GM21786 (cell line): ENCODE results near the gene MEX3C.

Source experiments
- ATAC-seq: cut with Tn5 transposase; IDR thresholded peaks from one replicate; pipeline ENCODE4 v1.9.1; 2021; ENCODE audit not compliant: unreplicated experiment

MEX3C gene

GRCh38 chr18:51192026-51192425 lies 5.5 kb downstream of the MEX3C start:
- ATAC-seq, result no peak

- no peak for ATAC-seq
Measured at GRCh38 chr18:51191128-51191717, 6.3 kb downstream of the MEX3C start.

- ATAC-seq, result no peak
Measured at GRCh38 chr18:51190000-51190399, 7.5 kb downstream of the MEX3C start.

- peak; percentile 37 for ATAC-seq
Measured at GRCh38 chr18:51188024-51188701, 9.3 kb downstream of the MEX3C start.

- no peak for ATAC-seq
Measured at GRCh38 chr18:51185075-51185474, 12.4 kb downstream of the MEX3C start.

- no peak for ATAC-seq
Measured at GRCh38 chr18:51184091-51184457, 13.4 kb downstream of the MEX3C start.

GRCh38 chr18:51183372-51184090 lies 13.9 kb downstream of the MEX3C start:
- ATAC-seq, result no peak

GRCh38 chr18:51182824-51183223 lies 14.7 kb downstream of the MEX3C start:
- ATAC-seq, result no peak

GRCh38 chr18:51171625-51172259 lies 25.7 kb downstream of the MEX3C start:
- ATAC-seq, result no peak

GRCh38 chr18:51171223-51171622 lies 26.3 kb downstream of the MEX3C start:
- ATAC-seq, result peak; percentile 55

- ATAC-seq, result no peak
Measured at GRCh38 chr18:51170664-51171063, 26.8 kb downstream of the MEX3C start.

GRCh38 chr18:51169731-51170130 lies 27.8 kb downstream of the MEX3C start:
- no peak for ATAC-seq

- peak; percentile 34 for ATAC-seq
Measured at GRCh38 chr18:51168960-51169662, 28.4 kb downstream of the MEX3C start.

GRCh38 chr18:51168026-51168742 lies 29.3 kb downstream of the MEX3C start:
- ATAC-seq, result no peak

GRCh38 chr18:51165296-51165695 lies 32.2 kb downstream of the MEX3C start:
- no peak for ATAC-seq

- ATAC-seq, result no peak
Measured at GRCh38 chr18:51164761-51165281, 32.7 kb downstream of the MEX3C start.

- ATAC-seq, result no peak
Measured at GRCh38 chr18:51164342-51164741, 33.1 kb downstream of the MEX3C start.

- ATAC-seq, result no peak
Measured at GRCh38 chr18:51163543-51163942, 33.9 kb downstream of the MEX3C start.

- no peak for ATAC-seq
Measured at GRCh38 chr18:51162617-51163016, 34.9 kb downstream of the MEX3C start.

GRCh38 chr18:51160646-51161045 lies 36.8 kb downstream of the MEX3C start:
- no peak for ATAC-seq
